Keratinocyte (primary cell): Measurements from ENCODE around the gene MLXIPL. TPM values are rescaled to one million over a fixed set of nuclear protein-coding genes. Genes with fewer than 3 reads are reported as not detected.

Experiments
- DNase-seq: peaks from one replicate; pipeline ENCODE4 v3.0.0-alpha.2; 2011; ENCODE audit warnings: low read depth, missing footprints, low spot score
- FAIRE-seq: peaks from 2 replicates; lab custom pipeline; 2011; peaks lifted over from hg19 to GRCh38; lab: Jason Lieb, UNC
- H2AFZ ChIP-seq: 2 replicates; pipeline ENCODE4 v1.6.0; 2012; ENCODE audit warnings: low read length, control low read depth, inconsistent platforms; ENCODE audit not compliant: control insufficient read depth
- H3K27ac ChIP-seq: 2 replicates; pipeline ENCODE4 v1.5.1; 2011; ENCODE audit warnings: low read length; ENCODE audit not compliant: control insufficient read depth, insufficient read depth
- H3K27me3 ChIP-seq: 3 replicates; pipeline ENCODE4 v1.6.0; 2011; ENCODE audit warnings: low read length; ENCODE audit not compliant: control insufficient read depth, insufficient read depth; ENCODE audit errors: extremely low read depth
- H3K36me3 ChIP-seq, 2 experiments: 2 replicates in 1 of 2; 3 replicates in 1 of 2; pipeline ENCODE4 v1.5.1; 2011; ENCODE audit warnings: low read length in 2 of 2, mild to moderate bottlenecking in 1 of 2; ENCODE audit not compliant: control insufficient read depth in 2 of 2, insufficient read depth in 2 of 2; ENCODE audit errors: extremely low read depth in 1 of 2
- H3K4me1 ChIP-seq: 3 replicates; pipeline ENCODE4 v1.5.1; 2011; ENCODE audit warnings: low read length; ENCODE audit not compliant: control insufficient read depth, insufficient read depth; ENCODE audit errors: extremely low read depth
- H3K4me2 ChIP-seq: 3 replicates; pipeline ENCODE4 v1.6.0; 2011; ENCODE audit warnings: low read depth, low read length; ENCODE audit not compliant: control insufficient read depth, insufficient read depth; ENCODE audit errors: extremely low read depth
- H3K4me3 ChIP-seq, 3 experiments: fragments of 200-600 bp in 1 of 3; sonication (generic) in 1 of 3; 2 replicates in 2 of 3; 3 replicates in 1 of 3; pipeline ENCODE4 v1.5.1; 2011 to 2016; ENCODE audit warnings: low read length in 3 of 3, mild to moderate bottlenecking in 3 of 3, control low read depth in 2 of 3, inconsistent platforms in 1 of 3, low read depth in 1 of 3, mixed read lengths in 1 of 3, mixed run types in 1 of 3, moderate library complexity in 1 of 3; ENCODE audit not compliant: control insufficient read depth in 2 of 3, insufficient read depth in 2 of 3; ENCODE audit errors: extremely low read depth in 1 of 3
- H3K79me2 ChIP-seq: 2 replicates; pipeline ENCODE4 v1.6.0; 2012; ENCODE audit warnings: low read length; ENCODE audit not compliant: control insufficient read depth, insufficient read depth
- H3K9ac ChIP-seq: 3 replicates; pipeline ENCODE4 v1.6.0; 2011; ENCODE audit warnings: low read length; ENCODE audit not compliant: control insufficient read depth, insufficient read depth; ENCODE audit errors: extremely low read depth
- H3K9me1 ChIP-seq: 3 replicates; pipeline ENCODE4 v1.6.0; 2011; ENCODE audit warnings: low read length; ENCODE audit not compliant: control insufficient read depth, insufficient read depth; ENCODE audit errors: extremely low read depth
- H3K9me3 ChIP-seq: 2 replicates; pipeline ENCODE4 v1.5.1; 2012; ENCODE audit warnings: low read depth, low read length; ENCODE audit not compliant: control insufficient read depth
- H4K20me1 ChIP-seq: 3 replicates; pipeline ENCODE4 v1.6.0; 2011; ENCODE audit warnings: low read length; ENCODE audit not compliant: control insufficient read depth, insufficient read depth; ENCODE audit errors: extremely low read depth
- EZH2 ChIP-seq: IDR thresholded peaks from one replicate; pipeline ENCODE4 v1.6.1; 2012; ENCODE audit warnings: inconsistent platforms, mild to moderate bottlenecking, low read length, moderate library complexity
- dilution Hi-C: fragments of 300-500 bp; cut with MboI; formaldehyde crosslinking; loops from one replicate; pipeline ENCODE4 v1.7.0; 2020; ENCODE audit warnings: low sequenced_read_pairs; ENCODE audit not compliant: extremely low pct_ligation_motif_present
- polyA plus RNA-seq, 5 experiments: library from polyadenylated mRNA; depleted of rRNA in 3 of 5; stranded (reverse) in 3 of 5; stranded (forward) in 1 of 5; unstranded in 1 of 5; fragments of >200 nt; gene quantifications; 1 replicate in 1 of 5; 2 replicates in 3 of 5; 3 replicates in 1 of 5; pipeline versions ENCODE4 v1.2.1 to v1.2.3, GENCODE V29; 2011 to 2012; ENCODE audit warnings: missing spikeins in 2 of 5, low read depth in 1 of 5, low replicate concordance in 1 of 5
- TF ChIP-seq, protein P1 (sequence below), 3 experiments: IDR thresholded peaks in 1 of 3; conservative IDR thresholded peaks in 1 of 3; optimal IDR thresholded peaks in 1 of 3; 2 replicates in 2 of 3; 3 replicates in 1 of 3; pipeline versions ENCODE3 to v1.5.1; 2011; ENCODE audit warnings: low read length in 3 of 3, mild to moderate bottlenecking in 3 of 3, moderate library complexity in 2 of 3, control low read depth in 1 of 3, inconsistent platforms in 1 of 3; ENCODE audit not compliant: insufficient read depth in 2 of 3; ENCODE audit errors: extremely low read depth in 1 of 3

MLXIPL gene
- polyA plus RNA-seq, 1 donor (not counting 4 experiments of a cell fraction or from before 2014, with no cell fraction given), result 0.05 TPM

DNA sequence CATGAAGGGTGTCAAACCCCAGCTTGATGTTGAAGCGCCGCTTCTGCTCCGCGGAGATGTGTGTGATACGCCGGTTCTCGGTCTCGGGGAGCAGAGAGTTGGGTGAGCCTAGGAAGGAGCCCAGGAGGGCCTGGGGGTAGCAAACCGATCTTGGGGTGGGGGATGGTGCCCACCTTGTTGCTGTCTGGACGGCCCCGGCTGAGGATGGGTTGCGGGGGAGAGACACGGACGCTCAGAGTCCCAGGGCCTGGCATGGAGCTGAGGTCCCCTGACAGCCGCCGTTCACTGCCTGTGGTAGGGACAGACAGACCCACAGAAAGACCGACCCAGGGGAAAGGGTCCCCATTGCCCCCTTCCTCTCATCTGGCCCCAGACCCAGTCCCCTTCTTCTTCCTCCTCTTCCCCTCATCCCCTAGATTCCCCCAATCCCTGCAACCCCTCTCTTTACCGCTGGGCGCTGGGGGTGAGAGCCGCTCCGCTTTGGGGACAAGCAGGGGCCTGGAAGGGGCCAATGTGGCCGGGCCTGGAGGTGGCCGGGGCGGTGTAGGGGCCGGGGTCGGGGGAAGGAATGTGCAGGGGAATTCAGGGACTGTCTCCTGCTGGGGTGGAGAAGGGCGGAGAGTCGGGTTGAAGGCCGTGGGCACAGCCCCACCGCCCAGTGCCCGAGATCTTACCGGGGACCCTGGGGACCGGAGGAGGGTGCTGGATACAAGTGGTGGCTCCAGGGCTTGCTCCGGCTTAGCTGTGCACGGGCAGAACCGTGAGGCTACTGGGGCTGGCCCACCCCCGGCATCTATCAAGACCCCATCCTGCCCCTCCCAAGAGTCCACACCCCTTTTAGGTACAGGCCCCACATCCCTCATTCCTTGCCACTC lies 27.9 kb downstream of the MLXIPL start:
- H2AFZ ChIP-seq, result no peak overlapping the region
- no peak for DNase-seq
- H3K4me3 ChIP-seq, result no peak overlapping the region
- dilution Hi-C loops, result no loop called here
- no peaks in the 10 kb centered on the region for H3K4me1 ChIP-seq
- H3K9me3 ChIP-seq, result no peaks in the 10 kb centered on the region
- no peak overlapping the region for H3K9ac ChIP-seq
- no peak for FAIRE-seq
- no peak for TF ChIP-seq EZH2
- TF ChIP-seq, protein P1, sequence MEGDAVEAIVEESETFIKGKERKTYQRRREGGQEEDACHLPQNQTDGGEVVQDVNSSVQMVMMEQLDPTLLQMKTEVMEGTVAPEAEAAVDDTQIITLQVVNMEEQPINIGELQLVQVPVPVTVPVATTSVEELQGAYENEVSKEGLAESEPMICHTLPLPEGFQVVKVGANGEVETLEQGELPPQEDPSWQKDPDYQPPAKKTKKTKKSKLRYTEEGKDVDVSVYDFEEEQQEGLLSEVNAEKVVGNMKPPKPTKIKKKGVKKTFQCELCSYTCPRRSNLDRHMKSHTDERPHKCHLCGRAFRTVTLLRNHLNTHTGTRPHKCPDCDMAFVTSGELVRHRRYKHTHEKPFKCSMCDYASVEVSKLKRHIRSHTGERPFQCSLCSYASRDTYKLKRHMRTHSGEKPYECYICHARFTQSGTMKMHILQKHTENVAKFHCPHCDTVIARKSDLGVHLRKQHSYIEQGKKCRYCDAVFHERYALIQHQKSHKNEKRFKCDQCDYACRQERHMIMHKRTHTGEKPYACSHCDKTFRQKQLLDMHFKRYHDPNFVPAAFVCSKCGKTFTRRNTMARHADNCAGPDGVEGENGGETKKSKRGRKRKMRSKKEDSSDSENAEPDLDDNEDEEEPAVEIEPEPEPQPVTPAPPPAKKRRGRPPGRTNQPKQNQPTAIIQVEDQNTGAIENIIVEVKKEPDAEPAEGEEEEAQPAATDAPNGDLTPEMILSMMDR (optimal IDR thresholded peaks at IDR 0.05 in 1 of 3, IDR thresholded peaks at IDR 0.05 in 1 of 3, conservative IDR thresholded peaks at IDR 0.05 in 1 of 3; ENCODE audit: extremely low read depth in 1 of 3, insufficient read depth in 2 of 3, low read length in 3 of 3), result no peak
- H3K79me2 ChIP-seq, result no peaks in the 10 kb centered on the region
- no peak overlapping the region for H3K4me2 ChIP-seq
- H4K20me1 ChIP-seq, result no peaks in the 10 kb centered on the region
- peaks cover 9% of the 10 kb centered on the region for H3K27me3 ChIP-seq
- no peaks in the 10 kb centered on the region for H3K9me1 ChIP-seq
- no peak overlapping the region for H3K27ac ChIP-seq
- no peaks in the 10 kb centered on the region for H3K36me3 ChIP-seq

DNA sequence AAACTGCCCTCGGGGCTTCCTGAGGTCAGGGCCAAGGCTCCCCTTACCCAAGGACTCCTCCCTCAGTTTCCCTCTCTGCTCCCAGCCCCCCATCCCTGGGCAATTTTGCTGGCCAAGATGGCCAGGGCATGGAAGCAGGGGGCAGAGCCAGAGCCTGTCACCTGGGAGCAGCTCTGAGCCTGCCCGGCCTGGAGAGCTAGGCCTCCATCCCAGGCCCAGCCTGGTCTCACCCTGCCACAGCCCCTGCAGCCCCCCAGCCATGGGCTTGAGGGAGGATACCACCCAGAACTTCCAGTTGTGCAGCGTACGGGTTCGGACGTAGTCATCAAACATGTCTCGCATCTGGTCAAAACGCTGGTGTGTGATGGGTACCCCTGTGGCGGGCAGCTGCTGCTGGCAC lies 29.0 kb downstream of the MLXIPL start:
- dilution Hi-C loops, result no loop called here
- Histone ChIP-seq H2AFZ (no peak overlapping the region), H3K9me3 (no peaks in the 10 kb centered on the region), H4K20me1 (no peaks in the 10 kb centered on the region), H3K36me3 (no peaks in the 10 kb centered on the region), H3K27me3 (peaks cover 9% of the 10 kb centered on the region), H3K9ac (no peak overlapping the region), H3K4me1 (no peaks in the 10 kb centered on the region), H3K4me2 (no peak overlapping the region), H3K4me3 (no peak overlapping the region), H3K79me2 (no peaks in the 10 kb centered on the region), H3K27ac (no peak overlapping the region), H3K9me1 (no peaks in the 10 kb centered on the region)
- DNase-seq (no peak), FAIRE-seq (no peak)
- no peak for TF ChIP-seq EZH2
- TF ChIP-seq, protein P1 (optimal IDR thresholded peaks at IDR 0.05 in 1 of 3, IDR thresholded peaks at IDR 0.05 in 1 of 3, conservative IDR thresholded peaks at IDR 0.05 in 1 of 3; ENCODE audit: extremely low read depth in 1 of 3, insufficient read depth in 2 of 3, low read length in 3 of 3), result no peak
